ENCODE results near the gene TRIM61.
"Not testable (repeated sequence)": the region's sequence is repeated elsewhere in the genome, so short reads cannot be mapped to it uniquely, and the experiment has no call there.

Gene TRIM61

DNA sequence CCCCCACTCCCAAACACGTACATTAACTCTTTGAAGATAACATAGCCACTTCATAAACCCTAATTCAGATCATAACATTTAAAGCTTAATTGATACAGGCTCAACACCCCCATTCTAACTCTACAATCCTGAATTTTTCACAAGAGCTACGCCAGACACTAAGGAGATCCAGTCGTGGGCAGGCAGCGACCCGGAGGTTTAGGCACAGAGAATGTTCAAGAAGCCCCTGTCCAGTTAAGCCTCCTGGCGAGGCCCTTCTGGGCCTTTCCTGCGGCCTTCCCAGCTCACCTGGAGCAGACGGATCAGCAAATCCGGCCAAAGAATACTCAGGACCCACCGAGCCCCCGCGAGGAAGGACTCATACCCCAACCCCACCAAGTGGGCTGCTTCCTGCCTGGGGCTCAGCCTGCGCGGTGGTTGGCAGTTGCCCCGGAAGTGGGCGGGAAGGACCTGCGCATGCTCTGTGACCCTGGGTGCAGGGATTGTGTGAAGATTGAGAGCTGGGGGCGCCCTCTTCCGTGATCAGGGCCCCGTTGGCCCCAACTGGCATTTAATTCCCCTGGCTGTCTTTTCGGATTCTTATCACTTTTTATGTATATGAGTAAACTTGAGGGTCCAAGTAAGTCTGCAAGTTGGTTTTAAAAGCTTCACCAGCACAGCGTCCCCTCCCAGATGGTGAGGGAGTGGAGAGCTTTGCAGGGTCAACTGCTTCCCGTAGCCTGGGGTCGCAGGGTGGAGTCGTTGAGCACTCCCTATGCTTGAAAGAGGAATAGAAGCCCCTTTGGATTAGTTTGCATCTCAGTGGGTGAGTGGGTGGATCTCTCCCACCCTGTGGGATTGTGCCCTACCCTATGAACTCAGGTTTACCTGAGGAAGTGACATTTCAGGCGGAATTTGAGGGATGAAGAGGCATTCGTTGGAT, at the start of gene TRIM61:
Gene TRIM61, minus strand, starts transcription at position 415 of the 922 bp plus-strand sequence. CDS start 7,655 bp downstream, outside the sequence.
- TF ChIP-seq FOXP2 (optimal IDR thresholded peaks at IDR 0.05; ENCODE audit: control extremely low read depth, extremely low read length, insufficient read depth) (no peak), EZH2 (IDR thresholded peaks at IDR 0.05) (no peak), POLR2AphosphoS5 (IDR thresholded peaks at IDR 0.05; ENCODE audit: borderline replicate concordance, low read depth, low read length) (no peak)
- no peak for DNase-seq (ENCODE audit: low read depth, low spot score)
- H3K36me3 ChIP-seq (ENCODE audit: insufficient read depth, low read length) = no peaks in the 10 kb centered on the region
- no peak within 1 kb of the TSS for H3K4me3 ChIP-seq
- no peak within 1 kb of the TSS for H3K9ac ChIP-seq (ENCODE audit: insufficient read length)
- no peak within 1 kb of the TSS for H3K27ac ChIP-seq
- H3K9me3 ChIP-seq (ENCODE audit: low read depth, low read length) = no peaks in the 10 kb centered on the region

DNA sequence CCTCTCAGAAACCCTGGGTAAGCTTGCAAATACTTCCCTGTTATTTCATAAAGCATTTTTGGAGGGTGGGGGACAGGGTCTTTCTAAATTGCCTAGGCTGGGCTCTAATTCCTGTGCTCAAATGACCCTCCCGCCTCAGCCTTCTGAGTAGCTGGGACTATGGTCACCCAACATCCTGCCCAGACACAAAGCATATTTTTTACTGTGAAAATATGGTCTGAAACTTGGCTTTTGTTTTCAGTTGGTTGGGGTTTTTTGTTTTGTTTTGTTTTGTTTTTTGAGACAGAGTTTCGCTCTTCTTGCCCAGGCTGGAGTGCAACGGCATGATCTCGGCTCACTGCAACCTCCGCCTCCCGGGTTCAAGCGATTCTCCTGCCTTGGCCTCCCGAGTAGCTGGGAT, 48.3 kb upstream of the TRIM61 start:
- not testable (repeated sequence) for DNase-seq (ENCODE audit: low read depth, low spot score); H3K36me3 ChIP-seq (ENCODE audit: insufficient read depth, low read length); H3K9me3 ChIP-seq (ENCODE audit: low read depth, low read length); H3K4me3 ChIP-seq; H3K9ac ChIP-seq (ENCODE audit: insufficient read length); H3K27ac ChIP-seq

DNA sequence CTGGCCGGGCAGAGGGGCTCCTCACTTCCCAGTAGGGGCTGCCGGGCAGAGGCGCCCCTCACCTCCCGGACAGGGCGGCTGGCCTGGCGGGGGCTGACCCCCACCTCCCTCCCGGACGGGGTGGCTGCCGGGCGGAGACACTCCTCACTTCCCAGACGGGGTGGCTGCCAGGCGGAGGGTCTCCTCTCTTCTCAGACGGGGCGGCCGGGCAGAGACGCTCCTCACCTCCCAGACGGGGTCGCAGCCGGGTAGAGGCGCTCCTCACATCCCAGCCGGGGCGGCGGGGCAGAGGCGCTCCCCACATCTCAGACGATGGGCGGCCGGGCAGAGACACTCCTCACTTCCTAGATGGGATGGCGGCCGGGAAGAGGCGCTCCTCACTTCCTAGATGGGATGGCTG, 42.5 kb upstream of the TRIM61 start:
- H3K36me3 ChIP-seq (ENCODE audit: insufficient read depth, low read length); H3K9me3 ChIP-seq (ENCODE audit: low read depth, low read length); H3K9ac ChIP-seq (ENCODE audit: insufficient read length); H3K27ac ChIP-seq; DNase-seq (ENCODE audit: low read depth, low spot score); H3K4me3 ChIP-seq: not testable (repeated sequence)

DNA sequence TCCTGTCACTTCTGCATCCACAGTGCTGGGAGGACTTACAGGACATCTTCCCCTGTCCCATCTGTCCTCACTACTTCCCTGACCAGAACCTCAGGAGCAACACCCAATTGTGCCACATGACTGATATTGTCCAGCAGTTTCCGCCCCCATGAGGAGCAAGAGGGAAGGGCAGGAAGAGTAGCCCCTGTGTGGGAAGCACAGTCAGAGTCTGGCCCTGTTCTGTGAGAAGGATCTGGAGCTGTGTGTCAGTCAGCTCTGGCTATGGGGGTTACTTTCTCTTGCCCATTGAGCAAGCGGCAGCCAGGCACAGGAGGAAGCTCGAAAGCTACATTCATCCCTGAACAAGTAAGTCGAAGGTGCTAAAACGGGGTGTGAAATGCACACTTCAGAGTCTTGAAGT, 39.5 kb upstream of the TRIM61 start:
- no peak overlapping the region for H3K4me3 ChIP-seq
- DNase-seq (ENCODE audit: low read depth, low spot score) = no peak
- no peak overlapping the region for H3K27ac ChIP-seq
- no peaks in the 10 kb centered on the region for H3K36me3 ChIP-seq (ENCODE audit: insufficient read depth, low read length)
- H3K9ac ChIP-seq (ENCODE audit: insufficient read length) = no peak overlapping the region
- TF ChIP-seq POLR2AphosphoS5 (IDR thresholded peaks at IDR 0.05; ENCODE audit: borderline replicate concordance, low read depth, low read length) (no peak), EZH2 (IDR thresholded peaks at IDR 0.05) (no peak), FOXP2 (optimal IDR thresholded peaks at IDR 0.05; ENCODE audit: control extremely low read depth, extremely low read length, insufficient read depth) (no peak)
- H3K9me3 ChIP-seq (ENCODE audit: low read depth, low read length) = no peaks in the 10 kb centered on the region

DNA sequence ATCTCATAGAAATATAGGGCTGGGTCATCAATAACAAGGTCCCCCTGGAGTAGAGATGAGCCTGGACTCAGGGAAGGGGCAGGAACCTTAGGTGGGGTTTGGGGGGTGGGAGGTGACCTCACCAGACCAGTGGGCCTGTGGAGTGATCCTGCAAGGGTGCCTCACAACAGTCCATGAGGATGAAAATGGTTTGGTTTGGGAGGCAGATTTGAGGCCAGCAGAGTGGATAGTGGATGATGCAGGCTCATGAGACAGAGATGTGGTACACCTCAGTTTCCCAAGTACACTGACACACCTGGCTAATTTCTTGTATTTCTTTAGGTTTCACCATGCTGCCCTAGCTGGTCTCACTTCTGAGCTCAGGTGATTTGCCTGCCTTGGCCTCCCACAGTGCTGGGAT, 36.2 kb upstream of the TRIM61 start:
- H3K27ac ChIP-seq = no peak overlapping the region
- no peak overlapping the region for H3K9ac ChIP-seq (ENCODE audit: insufficient read length)
- H3K9me3 ChIP-seq (ENCODE audit: low read depth, low read length) = no peaks in the 10 kb centered on the region
- DNase-seq (ENCODE audit: low read depth, low spot score) = no peak
- no peak overlapping the region for H3K4me3 ChIP-seq
- H3K36me3 ChIP-seq (ENCODE audit: insufficient read depth, low read length) = no peaks in the 10 kb centered on the region
- no peak for TF ChIP-seq POLR2AphosphoS5 (IDR thresholded peaks at IDR 0.05; ENCODE audit: borderline replicate concordance, low read depth, low read length)
- no peak for TF ChIP-seq EZH2 (IDR thresholded peaks at IDR 0.05)
- TF ChIP-seq FOXP2 (optimal IDR thresholded peaks at IDR 0.05; ENCODE audit: control extremely low read depth, extremely low read length, insufficient read depth) = no peak

DNA sequence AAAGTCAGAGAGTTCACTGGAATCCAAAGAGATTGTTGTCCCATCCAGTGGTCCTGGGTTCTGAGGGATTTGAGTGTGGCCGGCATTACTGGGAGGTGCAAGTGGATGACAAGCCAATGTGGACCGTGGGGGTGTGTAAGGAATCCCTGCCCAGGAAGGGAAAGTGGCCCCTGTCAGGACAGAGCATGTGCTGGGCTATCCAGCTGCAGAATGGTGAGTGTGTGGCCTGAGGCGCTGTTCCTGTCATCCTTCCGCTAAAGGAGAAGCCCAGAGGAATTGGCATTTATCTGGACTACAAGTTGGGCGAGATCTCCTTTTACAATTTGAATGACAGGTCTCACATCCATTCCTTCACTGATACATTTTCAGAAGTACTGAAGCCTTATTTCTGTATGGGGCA, 33.9 kb upstream of the TRIM61 start:
- no peak overlapping the region for H3K9ac ChIP-seq (ENCODE audit: insufficient read length)
- no peaks in the 10 kb centered on the region for H3K9me3 ChIP-seq (ENCODE audit: low read depth, low read length)
- TF ChIP-seq POLR2AphosphoS5 (IDR thresholded peaks at IDR 0.05; ENCODE audit: borderline replicate concordance, low read depth, low read length) = no peak
- no peak for TF ChIP-seq EZH2 (IDR thresholded peaks at IDR 0.05)
- TF ChIP-seq FOXP2 (optimal IDR thresholded peaks at IDR 0.05; ENCODE audit: control extremely low read depth, extremely low read length, insufficient read depth) = no peak
- H3K36me3 ChIP-seq (ENCODE audit: insufficient read depth, low read length) = no peaks in the 10 kb centered on the region
- no peak overlapping the region for H3K4me3 ChIP-seq
- H3K27ac ChIP-seq = no peak overlapping the region
- DNase-seq (ENCODE audit: low read depth, low spot score) = no peak

DNA sequence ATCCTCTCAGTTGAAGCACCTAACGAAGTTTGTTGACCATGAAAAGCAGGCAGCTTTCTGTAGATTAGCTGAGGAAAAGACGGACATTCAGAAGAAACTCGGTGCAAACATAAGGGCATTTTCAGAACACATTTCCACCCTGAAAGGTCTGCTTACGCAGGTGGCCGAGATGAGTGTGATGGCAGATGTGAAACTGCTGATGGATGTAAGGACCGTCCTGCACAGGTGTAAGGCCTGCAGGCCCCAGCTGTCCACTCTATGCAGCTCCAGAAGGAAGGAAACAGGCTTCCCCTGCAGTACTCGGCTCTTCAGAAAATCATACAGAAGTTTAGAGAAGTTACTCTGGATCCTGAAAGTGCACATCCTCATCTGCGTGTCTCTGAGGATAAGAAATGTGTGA, 33.5 kb upstream of the TRIM61 start:
- H3K36me3 ChIP-seq (ENCODE audit: insufficient read depth, low read length) = no peaks in the 10 kb centered on the region
- TF ChIP-seq EZH2 (IDR thresholded peaks at IDR 0.05) (no peak), FOXP2 (optimal IDR thresholded peaks at IDR 0.05; ENCODE audit: control extremely low read depth, extremely low read length, insufficient read depth) (no peak), POLR2AphosphoS5 (IDR thresholded peaks at IDR 0.05; ENCODE audit: borderline replicate concordance, low read depth, low read length) (no peak)
- H3K9ac ChIP-seq (ENCODE audit: insufficient read length) = no peak overlapping the region
- no peak for DNase-seq (ENCODE audit: low read depth, low spot score)
- H3K27ac ChIP-seq = no peak overlapping the region
- H3K9me3 ChIP-seq (ENCODE audit: low read depth, low read length) = no peaks in the 10 kb centered on the region
- no peak overlapping the region for H3K4me3 ChIP-seq

DNA sequence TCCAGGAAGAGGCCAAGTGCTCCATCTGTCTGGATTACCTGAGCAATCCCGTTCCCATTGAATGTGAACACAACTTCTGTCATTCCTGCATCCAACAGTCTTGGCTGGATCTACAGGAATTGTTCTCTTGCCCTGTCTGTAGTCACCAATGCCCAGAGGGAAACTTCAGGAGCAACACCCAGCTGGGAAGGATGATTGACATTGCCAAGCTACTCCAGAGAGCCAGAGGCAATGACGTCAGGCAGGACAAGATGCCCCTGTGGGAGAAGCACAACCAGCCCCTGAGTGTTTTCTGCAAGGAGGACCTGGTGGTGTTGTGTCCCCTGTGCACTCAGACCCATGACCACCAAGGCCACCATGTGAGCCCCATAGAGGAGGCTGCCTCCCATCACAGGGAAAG, 33.0 kb upstream of the TRIM61 start:
- no peak overlapping the region for H3K9ac ChIP-seq (ENCODE audit: insufficient read length)
- TF ChIP-seq POLR2AphosphoS5 (IDR thresholded peaks at IDR 0.05; ENCODE audit: borderline replicate concordance, low read depth, low read length) = no peak
- no peak for TF ChIP-seq EZH2 (IDR thresholded peaks at IDR 0.05)
- TF ChIP-seq FOXP2 (optimal IDR thresholded peaks at IDR 0.05; ENCODE audit: control extremely low read depth, extremely low read length, insufficient read depth) = no peak
- no peak for DNase-seq (ENCODE audit: low read depth, low spot score)
- H3K36me3 ChIP-seq (ENCODE audit: insufficient read depth, low read length) = no peaks in the 10 kb centered on the region
- H3K4me3 ChIP-seq = no peak overlapping the region
- no peak overlapping the region for H3K27ac ChIP-seq
- H3K9me3 ChIP-seq (ENCODE audit: low read depth, low read length) = no peaks in the 10 kb centered on the region
